ENCODE results near the gene ADGRL2.
"Not testable (repeated sequence)": the region's sequence is repeated elsewhere in the genome, so short reads cannot be mapped to it uniquely, and the experiment has no call there.

ADGRL2 gene

GRCh38 chr1:81850031-81850430 lies 49.3 kb downstream of the ADGRL2 start:
- no peak for DNase-seq

- DNase-seq, result no peak
Measured at GRCh38 chr1:81850495-81850894, 49.8 kb downstream of the ADGRL2 start.

GRCh38 chr1:81851217-81851616 lies 50.5 kb downstream of the ADGRL2 start:
- DNase-seq, result no peak

- no peak for DNase-seq
Measured at GRCh38 chr1:81852961-81853360, 52.2 kb downstream of the ADGRL2 start.

- DNase-seq, result no peak
Measured at GRCh38 chr1:81867235-81867634, 66.5 kb downstream of the ADGRL2 start.

- DNase-seq, result no peak
Measured at GRCh38 chr1:81869307-81869706, 68.6 kb downstream of the ADGRL2 start.

GRCh38 chr1:81871091-81871490 lies 70.4 kb downstream of the ADGRL2 start:
- DNase-seq, result not testable (repeated sequence)

- no peak for DNase-seq
Measured at GRCh38 chr1:81873946-81874345, 73.2 kb downstream of the ADGRL2 start.

- DNase-seq, result no peak
Measured at GRCh38 chr1:81874461-81874860, 73.7 kb downstream of the ADGRL2 start.

- no peak for DNase-seq
Measured at GRCh38 chr1:81874940-81875339, 74.2 kb downstream of the ADGRL2 start.

- peak; percentile 69 for DNase-seq
Measured at GRCh38 chr1:81876901-81877733, 76.4 kb downstream of the ADGRL2 start.

GRCh38 chr1:81877940-81878339 lies 77.2 kb downstream of the ADGRL2 start:
- no peak for DNase-seq

GRCh38 chr1:81878538-81878937 lies 77.8 kb downstream of the ADGRL2 start:
- no peak for DNase-seq

- DNase-seq, result peak; percentile 17
Measured at GRCh38 chr1:81880781-81881180, 80.0 kb downstream of the ADGRL2 start.

GRCh38 chr1:81885291-81885690 lies 84.6 kb downstream of the ADGRL2 start:
- no peak for DNase-seq

- DNase-seq, result not testable (repeated sequence)
Measured at GRCh38 chr1:81886292-81886691, 85.6 kb downstream of the ADGRL2 start.

GRCh38 chr1:81887421-81888144 lies 86.8 kb downstream of the ADGRL2 start:
- no peak for DNase-seq

GRCh38 chr1:81889166-81889565 lies 88.4 kb downstream of the ADGRL2 start:
- no peak for DNase-seq

GRCh38 chr1:81894867-81895266 lies 94.1 kb downstream of the ADGRL2 start:
- no peak for DNase-seq

- no peak for DNase-seq
Measured at GRCh38 chr1:81899214-81899821, 98.6 kb downstream of the ADGRL2 start.

GRCh38 chr1:81907575-81907974 lies 106.8 kb downstream of the ADGRL2 start:
- no peak for DNase-seq

GRCh38 chr1:81912383-81912782 lies 111.6 kb downstream of the ADGRL2 start:
- no peak for DNase-seq

- DNase-seq, result no peak
Measured at GRCh38 chr1:81915937-81916336, 115.2 kb downstream of the ADGRL2 start.

- peak; percentile 20 for DNase-seq
Measured at GRCh38 chr1:81920245-81920740, 119.6 kb downstream of the ADGRL2 start.
